Measurements from ENCODE around the gene COX11.

Gene COX11

DNA sequence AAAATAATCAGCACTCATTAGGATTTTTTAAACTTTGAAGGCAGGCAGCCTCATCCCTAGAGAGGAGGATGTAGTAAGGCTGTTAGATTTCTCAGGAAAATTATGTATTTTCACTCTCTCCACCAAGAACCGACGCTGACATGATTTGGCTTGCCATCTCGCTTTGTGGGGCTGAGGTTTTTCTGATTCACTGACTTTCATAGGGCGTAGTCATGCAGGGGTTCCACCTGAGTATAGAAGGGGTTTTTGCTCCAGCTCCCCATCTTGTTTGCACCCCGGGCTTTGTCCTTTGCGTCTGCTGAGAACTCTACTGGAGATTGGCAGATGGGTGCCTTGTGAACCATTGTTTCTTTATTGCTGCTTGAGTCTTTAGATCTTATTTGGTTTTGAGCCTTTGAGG, 47.6 kb downstream of the COX11 start:
- TF ChIP-seq MYC (IDR thresholded peaks at IDR 0.05; ENCODE audit: low read depth, low read length) (no peak), POLR2A (IDR thresholded peaks at IDR 0.05; ENCODE audit: extremely low read depth, insufficient read length) (no peak)
- TF ChIP-seq, protein P1, sequence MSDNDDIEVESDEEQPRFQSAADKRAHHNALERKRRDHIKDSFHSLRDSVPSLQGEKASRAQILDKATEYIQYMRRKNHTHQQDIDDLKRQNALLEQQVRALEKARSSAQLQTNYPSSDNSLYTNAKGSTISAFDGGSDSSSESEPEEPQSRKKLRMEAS (IDR thresholded peaks at IDR 0.05; ENCODE audit: low read depth, low read length) = no peak
- TF ChIP-seq, protein P2, sequence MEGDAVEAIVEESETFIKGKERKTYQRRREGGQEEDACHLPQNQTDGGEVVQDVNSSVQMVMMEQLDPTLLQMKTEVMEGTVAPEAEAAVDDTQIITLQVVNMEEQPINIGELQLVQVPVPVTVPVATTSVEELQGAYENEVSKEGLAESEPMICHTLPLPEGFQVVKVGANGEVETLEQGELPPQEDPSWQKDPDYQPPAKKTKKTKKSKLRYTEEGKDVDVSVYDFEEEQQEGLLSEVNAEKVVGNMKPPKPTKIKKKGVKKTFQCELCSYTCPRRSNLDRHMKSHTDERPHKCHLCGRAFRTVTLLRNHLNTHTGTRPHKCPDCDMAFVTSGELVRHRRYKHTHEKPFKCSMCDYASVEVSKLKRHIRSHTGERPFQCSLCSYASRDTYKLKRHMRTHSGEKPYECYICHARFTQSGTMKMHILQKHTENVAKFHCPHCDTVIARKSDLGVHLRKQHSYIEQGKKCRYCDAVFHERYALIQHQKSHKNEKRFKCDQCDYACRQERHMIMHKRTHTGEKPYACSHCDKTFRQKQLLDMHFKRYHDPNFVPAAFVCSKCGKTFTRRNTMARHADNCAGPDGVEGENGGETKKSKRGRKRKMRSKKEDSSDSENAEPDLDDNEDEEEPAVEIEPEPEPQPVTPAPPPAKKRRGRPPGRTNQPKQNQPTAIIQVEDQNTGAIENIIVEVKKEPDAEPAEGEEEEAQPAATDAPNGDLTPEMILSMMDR (IDR thresholded peaks at IDR 0.05; ENCODE audit: low read depth, low read length) = no peak
- H3K4me3 ChIP-seq (ENCODE audit: low read depth, low read length) = no peak overlapping the region
- no peak for DNase-seq (ENCODE audit: low read depth)

DNA sequence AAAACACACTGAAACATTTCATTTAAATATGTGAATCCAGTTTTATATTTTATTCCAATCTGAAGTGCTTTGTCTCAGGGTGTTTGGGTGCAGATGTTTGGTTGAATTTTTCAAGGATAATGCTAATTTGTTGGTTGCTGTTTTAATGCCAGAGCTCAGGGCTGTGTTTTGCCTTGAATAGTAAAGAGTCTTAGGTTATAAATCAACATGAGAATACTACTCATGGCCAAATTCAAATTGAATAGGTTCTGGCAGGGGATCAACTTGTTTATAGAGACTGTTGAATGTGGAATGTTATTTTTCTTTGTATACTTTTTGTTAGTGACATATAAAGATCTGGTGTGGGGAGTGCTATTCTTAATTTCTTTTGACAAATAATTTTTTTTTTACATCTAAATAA, 49.0 kb downstream of the COX11 start:
- H3K4me3 ChIP-seq (ENCODE audit: low read depth, low read length) = no peak overlapping the region
- no peak for TF ChIP-seq MYC (IDR thresholded peaks at IDR 0.05; ENCODE audit: low read depth, low read length)
- TF ChIP-seq, protein P2 (IDR thresholded peaks at IDR 0.05; ENCODE audit: low read depth, low read length) = no peak
- DNase-seq (ENCODE audit: low read depth) = no peak

DNA sequence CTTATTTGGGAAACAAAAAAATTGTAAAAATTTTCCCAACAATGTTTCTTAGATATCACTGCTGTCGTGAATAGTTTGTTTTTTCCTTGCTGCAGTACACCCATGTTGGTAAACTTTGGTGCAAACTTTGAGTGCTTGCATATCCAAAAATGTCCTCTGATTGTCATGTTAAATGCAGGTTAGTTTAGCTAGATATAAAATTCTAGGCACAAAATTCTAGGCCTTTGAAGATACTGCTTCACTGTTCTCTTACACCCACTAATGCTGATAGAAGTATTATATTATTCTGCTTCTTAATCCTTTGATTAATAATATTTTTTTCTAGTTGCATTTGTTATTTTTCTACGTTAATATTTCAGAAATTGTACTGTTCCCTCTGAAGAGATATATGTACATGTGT, 51.7 kb downstream of the COX11 start:
- no peak overlapping the region for H3K4me3 ChIP-seq (ENCODE audit: low read depth, low read length)
- no peak for TF ChIP-seq MYC (IDR thresholded peaks at IDR 0.05; ENCODE audit: low read depth, low read length)
- no peak for TF ChIP-seq POLR2A (IDR thresholded peaks at IDR 0.05; ENCODE audit: extremely low read depth, insufficient read length)
- TF ChIP-seq, protein P1 (IDR thresholded peaks at IDR 0.05; ENCODE audit: low read depth, low read length) = no peak
- TF ChIP-seq, protein P2 (IDR thresholded peaks at IDR 0.05; ENCODE audit: low read depth, low read length) = no peak
- DNase-seq (ENCODE audit: low read depth) = no peak
